HepG2 (cell line): ENCODE data around the gene EGR4.

Source experiments
- MAF1 ChIP-seq: sonication (generic); formaldehyde crosslinking; IDR thresholded peaks from 2 replicates; pipeline ENCODE4 v1.5.0; 2020; ENCODE audit warnings: missing genetic modification reagents, borderline replicate concordance
- NFRKB ChIP-seq: fragments of 450-650 bp; IDR thresholded peaks from 2 replicates; pipeline ENCODE4 v1.6.1; 2017
- RELA ChIP-seq: sonication (generic); formaldehyde crosslinking; IDR thresholded peaks from 2 replicates; pipeline ENCODE4 v1.4.0; 2020; ENCODE audit warnings: missing genetic modification reagents
- ZNF180 ChIP-seq: sonication (generic); formaldehyde crosslinking; IDR thresholded peaks from 2 replicates; pipeline ENCODE4 v1.4.0; 2020; ENCODE audit warnings: low read depth, missing genetic modification reagents, borderline replicate concordance
- TF ChIP-seq, protein P1 (sequence below): sonication (generic); formaldehyde crosslinking; IDR thresholded peaks from 2 replicates; pipeline ENCODE4 v1.8.0; 2022; ENCODE audit warnings: mild to moderate bottlenecking, missing genetic modification reagents; ENCODE audit not compliant: insufficient replicate concordance
- TF ChIP-seq, protein P2 (sequence below), 2 experiments: sonication (generic) in 1 of 2; formaldehyde crosslinking in 1 of 2; IDR thresholded peaks; 2 replicates each; pipeline versions ENCODE4 v1.5.1 to v1.6.1; 2011 to 2020; ENCODE audit warnings: borderline replicate concordance in 1 of 2, low read depth in 1 of 2, low read length in 1 of 2, mild to moderate bottlenecking in 1 of 2, missing genetic modification reagents in 1 of 2, moderate library complexity in 1 of 2

DNA sequence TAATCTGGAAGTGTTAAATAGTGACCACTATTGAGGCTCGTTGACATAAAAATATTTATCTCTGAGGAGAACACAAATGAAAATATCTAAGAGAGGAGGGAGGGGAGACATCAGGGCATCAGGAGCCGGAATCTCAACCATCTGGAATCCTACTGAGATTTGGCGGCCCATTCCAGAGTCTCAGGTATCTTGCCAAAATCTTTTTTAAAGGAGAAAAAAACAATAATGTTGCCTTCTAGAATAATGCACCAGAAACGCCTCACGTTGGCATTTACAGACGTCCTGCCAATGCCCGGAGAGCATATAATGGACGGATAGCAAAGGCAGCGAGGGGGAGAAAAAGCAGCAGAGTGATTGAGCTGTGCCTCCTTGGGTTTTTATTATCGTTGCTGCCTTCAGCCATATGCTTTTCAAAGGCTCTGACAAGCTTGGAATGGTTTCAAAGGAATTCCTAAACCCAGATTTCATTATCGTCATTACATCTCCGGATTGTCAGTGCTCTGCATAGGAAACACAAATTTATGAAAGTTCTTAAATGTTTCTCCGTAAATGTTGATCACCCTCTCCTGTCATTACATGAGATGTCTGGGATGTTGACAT lies 30.9 kb upstream of the EGR4 start:
- TF ChIP-seq NFRKB (no peak), MAF1 (CRISPR knock-in tag) (no peak), ZNF180 (CRISPR knock-in tag) (no peak), RELA (CRISPR knock-in tag) (no peak)
- TF ChIP-seq, protein P1, sequence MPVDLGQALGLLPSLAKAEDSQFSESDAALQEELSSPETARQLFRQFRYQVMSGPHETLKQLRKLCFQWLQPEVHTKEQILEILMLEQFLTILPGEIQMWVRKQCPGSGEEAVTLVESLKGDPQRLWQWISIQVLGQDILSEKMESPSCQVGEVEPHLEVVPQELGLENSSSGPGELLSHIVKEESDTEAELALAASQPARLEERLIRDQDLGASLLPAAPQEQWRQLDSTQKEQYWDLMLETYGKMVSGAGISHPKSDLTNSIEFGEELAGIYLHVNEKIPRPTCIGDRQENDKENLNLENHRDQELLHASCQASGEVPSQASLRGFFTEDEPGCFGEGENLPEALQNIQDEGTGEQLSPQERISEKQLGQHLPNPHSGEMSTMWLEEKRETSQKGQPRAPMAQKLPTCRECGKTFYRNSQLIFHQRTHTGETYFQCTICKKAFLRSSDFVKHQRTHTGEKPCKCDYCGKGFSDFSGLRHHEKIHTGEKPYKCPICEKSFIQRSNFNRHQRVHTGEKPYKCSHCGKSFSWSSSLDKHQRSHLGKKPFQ (CRISPR knock-in tag), result no peak
- TF ChIP-seq, protein P2, sequence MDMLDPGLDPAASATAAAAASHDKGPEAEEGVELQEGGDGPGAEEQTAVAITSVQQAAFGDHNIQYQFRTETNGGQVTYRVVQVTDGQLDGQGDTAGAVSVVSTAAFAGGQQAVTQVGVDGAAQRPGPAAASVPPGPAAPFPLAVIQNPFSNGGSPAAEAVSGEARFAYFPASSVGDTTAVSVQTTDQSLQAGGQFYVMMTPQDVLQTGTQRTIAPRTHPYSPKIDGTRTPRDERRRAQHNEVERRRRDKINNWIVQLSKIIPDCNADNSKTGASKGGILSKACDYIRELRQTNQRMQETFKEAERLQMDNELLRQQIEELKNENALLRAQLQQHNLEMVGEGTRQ (IDR thresholded peaks at IDR 0.05; ENCODE audit: low read depth, low read length), result no peak
- TF ChIP-seq, protein P2 (CRISPR knock-in tag; IDR thresholded peaks at IDR 0.05; ENCODE audit: borderline replicate concordance), result no peak
